Keratinocyte (primary cell): Measurements from ENCODE around the gene RNF169. TPM values are rescaled to one million over a fixed set of nuclear protein-coding genes. Genes with fewer than 3 reads are reported as not detected.

Source experiments
- DNase-seq: peaks from one replicate; pipeline ENCODE4 v3.0.0-alpha.2; 2011; ENCODE audit warnings: low read depth, missing footprints, low spot score
- FAIRE-seq: peaks from 2 replicates; lab custom pipeline; 2011; peaks lifted over from hg19 to GRCh38; lab: Jason Lieb, UNC
- H2AFZ ChIP-seq: 2 replicates; pipeline ENCODE4 v1.6.0; 2012; ENCODE audit warnings: low read length, control low read depth, inconsistent platforms; ENCODE audit not compliant: control insufficient read depth
- H3K27ac ChIP-seq: 2 replicates; pipeline ENCODE4 v1.5.1; 2011; ENCODE audit warnings: low read length; ENCODE audit not compliant: control insufficient read depth, insufficient read depth
- H3K27me3 ChIP-seq: 3 replicates; pipeline ENCODE4 v1.6.0; 2011; ENCODE audit warnings: low read length; ENCODE audit not compliant: control insufficient read depth, insufficient read depth; ENCODE audit errors: extremely low read depth
- H3K36me3 ChIP-seq, 2 experiments: 2 replicates in 1 of 2; 3 replicates in 1 of 2; pipeline ENCODE4 v1.5.1; 2011; ENCODE audit warnings: low read length in 2 of 2, mild to moderate bottlenecking in 1 of 2; ENCODE audit not compliant: control insufficient read depth in 2 of 2, insufficient read depth in 2 of 2; ENCODE audit errors: extremely low read depth in 1 of 2
- H3K4me1 ChIP-seq: 3 replicates; pipeline ENCODE4 v1.5.1; 2011; ENCODE audit warnings: low read length; ENCODE audit not compliant: control insufficient read depth, insufficient read depth; ENCODE audit errors: extremely low read depth
- H3K4me2 ChIP-seq: 3 replicates; pipeline ENCODE4 v1.6.0; 2011; ENCODE audit warnings: low read depth, low read length; ENCODE audit not compliant: control insufficient read depth, insufficient read depth; ENCODE audit errors: extremely low read depth
- H3K4me3 ChIP-seq, 3 experiments: fragments of 200-600 bp in 1 of 3; sonication (generic) in 1 of 3; 2 replicates in 2 of 3; 3 replicates in 1 of 3; pipeline ENCODE4 v1.5.1; 2011 to 2016; ENCODE audit warnings: low read length in 3 of 3, mild to moderate bottlenecking in 3 of 3, control low read depth in 2 of 3, inconsistent platforms in 1 of 3, low read depth in 1 of 3, mixed read lengths in 1 of 3, mixed run types in 1 of 3, moderate library complexity in 1 of 3; ENCODE audit not compliant: control insufficient read depth in 2 of 3, insufficient read depth in 2 of 3; ENCODE audit errors: extremely low read depth in 1 of 3
- H3K79me2 ChIP-seq: 2 replicates; pipeline ENCODE4 v1.6.0; 2012; ENCODE audit warnings: low read length; ENCODE audit not compliant: control insufficient read depth, insufficient read depth
- H3K9ac ChIP-seq: 3 replicates; pipeline ENCODE4 v1.6.0; 2011; ENCODE audit warnings: low read length; ENCODE audit not compliant: control insufficient read depth, insufficient read depth; ENCODE audit errors: extremely low read depth
- H3K9me1 ChIP-seq: 3 replicates; pipeline ENCODE4 v1.6.0; 2011; ENCODE audit warnings: low read length; ENCODE audit not compliant: control insufficient read depth, insufficient read depth; ENCODE audit errors: extremely low read depth
- H3K9me3 ChIP-seq: 2 replicates; pipeline ENCODE4 v1.5.1; 2012; ENCODE audit warnings: low read depth, low read length; ENCODE audit not compliant: control insufficient read depth
- H4K20me1 ChIP-seq: 3 replicates; pipeline ENCODE4 v1.6.0; 2011; ENCODE audit warnings: low read length; ENCODE audit not compliant: control insufficient read depth, insufficient read depth; ENCODE audit errors: extremely low read depth
- EZH2 ChIP-seq: IDR thresholded peaks from one replicate; pipeline ENCODE4 v1.6.1; 2012; ENCODE audit warnings: inconsistent platforms, mild to moderate bottlenecking, low read length, moderate library complexity
- dilution Hi-C: fragments of 300-500 bp; cut with MboI; formaldehyde crosslinking; loops from one replicate; pipeline ENCODE4 v1.7.0; 2020; ENCODE audit warnings: low sequenced_read_pairs; ENCODE audit not compliant: extremely low pct_ligation_motif_present
- polyA plus RNA-seq, 5 experiments: library from polyadenylated mRNA; depleted of rRNA in 3 of 5; stranded (reverse) in 3 of 5; stranded (forward) in 1 of 5; unstranded in 1 of 5; fragments of >200 nt; gene quantifications; 1 replicate in 1 of 5; 2 replicates in 3 of 5; 3 replicates in 1 of 5; pipeline versions ENCODE4 v1.2.1 to v1.2.3, GENCODE V29; 2011 to 2012; ENCODE audit warnings: missing spikeins in 2 of 5, low read depth in 1 of 5, low replicate concordance in 1 of 5
- TF ChIP-seq, protein P1 (sequence below), 3 experiments: IDR thresholded peaks in 1 of 3; conservative IDR thresholded peaks in 1 of 3; optimal IDR thresholded peaks in 1 of 3; 2 replicates in 2 of 3; 3 replicates in 1 of 3; pipeline versions ENCODE3 to v1.5.1; 2011; ENCODE audit warnings: low read length in 3 of 3, mild to moderate bottlenecking in 3 of 3, moderate library complexity in 2 of 3, control low read depth in 1 of 3, inconsistent platforms in 1 of 3; ENCODE audit not compliant: insufficient read depth in 2 of 3; ENCODE audit errors: extremely low read depth in 1 of 3

Gene RNF169
- polyA plus RNA-seq, 1 donor (not counting 4 experiments of a cell fraction or from before 2014, with no cell fraction given), result 8.9 TPM

DNA sequence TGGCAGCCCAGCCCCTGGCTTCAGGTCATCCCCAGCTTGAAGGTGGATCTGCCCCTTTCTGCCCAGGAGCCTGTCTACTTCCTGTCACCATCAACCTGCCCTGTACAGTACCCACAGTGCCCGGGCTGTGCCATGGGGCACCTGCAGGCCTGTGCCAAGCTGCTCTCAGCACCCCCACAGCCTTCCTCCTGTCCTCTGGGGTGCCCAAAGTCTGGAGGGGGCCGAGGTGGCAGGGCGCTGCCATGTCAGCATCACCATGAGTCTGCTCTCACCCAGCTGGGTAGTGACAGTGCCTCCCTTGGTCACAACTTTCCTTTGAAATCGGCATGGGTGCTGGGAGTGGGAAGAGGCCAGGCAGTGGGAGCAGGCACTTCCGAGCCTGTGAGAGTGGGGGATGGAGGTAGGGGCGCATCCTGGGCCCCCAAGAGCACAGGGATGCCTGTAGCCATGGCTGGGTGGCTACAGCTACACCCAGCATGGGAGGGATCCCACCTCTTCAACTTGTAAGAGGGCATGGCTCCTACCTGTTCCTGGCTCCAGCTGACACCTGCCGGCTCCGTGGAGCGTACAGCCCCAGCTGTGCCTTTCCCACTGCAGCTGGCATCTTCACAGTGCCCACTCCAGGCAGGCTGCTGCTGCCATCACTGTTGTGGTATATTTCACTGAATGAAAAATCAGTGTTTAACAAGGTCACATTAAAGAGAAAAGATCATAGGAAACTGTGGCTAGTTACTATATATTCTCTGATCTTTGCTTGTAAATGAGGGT lies 42.9 kb downstream of the RNF169 start:
- dilution Hi-C loops, result no loop called here
- Histone ChIP-seq H3K36me3 (peaks cover 5 to 17% of the 10 kb centered on the region in 2 experiments), H2AFZ (no peak overlapping the region), H3K4me3 (no peak overlapping the region), H3K4me1 (no peaks in the 10 kb centered on the region), H4K20me1 (no peaks in the 10 kb centered on the region), H3K9me3 (no peaks in the 10 kb centered on the region), H3K4me2 (no peak overlapping the region), H3K27ac (no peak overlapping the region), H3K79me2 (peaks cover 10% of the 10 kb centered on the region), H3K9me1 (no peaks in the 10 kb centered on the region), H3K9ac (no peak overlapping the region), H3K27me3 (no peaks in the 10 kb centered on the region)
- FAIRE-seq (no peak), DNase-seq (no peak)
- TF ChIP-seq, protein P1, sequence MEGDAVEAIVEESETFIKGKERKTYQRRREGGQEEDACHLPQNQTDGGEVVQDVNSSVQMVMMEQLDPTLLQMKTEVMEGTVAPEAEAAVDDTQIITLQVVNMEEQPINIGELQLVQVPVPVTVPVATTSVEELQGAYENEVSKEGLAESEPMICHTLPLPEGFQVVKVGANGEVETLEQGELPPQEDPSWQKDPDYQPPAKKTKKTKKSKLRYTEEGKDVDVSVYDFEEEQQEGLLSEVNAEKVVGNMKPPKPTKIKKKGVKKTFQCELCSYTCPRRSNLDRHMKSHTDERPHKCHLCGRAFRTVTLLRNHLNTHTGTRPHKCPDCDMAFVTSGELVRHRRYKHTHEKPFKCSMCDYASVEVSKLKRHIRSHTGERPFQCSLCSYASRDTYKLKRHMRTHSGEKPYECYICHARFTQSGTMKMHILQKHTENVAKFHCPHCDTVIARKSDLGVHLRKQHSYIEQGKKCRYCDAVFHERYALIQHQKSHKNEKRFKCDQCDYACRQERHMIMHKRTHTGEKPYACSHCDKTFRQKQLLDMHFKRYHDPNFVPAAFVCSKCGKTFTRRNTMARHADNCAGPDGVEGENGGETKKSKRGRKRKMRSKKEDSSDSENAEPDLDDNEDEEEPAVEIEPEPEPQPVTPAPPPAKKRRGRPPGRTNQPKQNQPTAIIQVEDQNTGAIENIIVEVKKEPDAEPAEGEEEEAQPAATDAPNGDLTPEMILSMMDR (optimal IDR thresholded peaks at IDR 0.05 in 1 of 3, IDR thresholded peaks at IDR 0.05 in 1 of 3, conservative IDR thresholded peaks at IDR 0.05 in 1 of 3; ENCODE audit: extremely low read depth in 1 of 3, insufficient read depth in 2 of 3, low read length in 3 of 3), result no peak
- TF ChIP-seq EZH2, result no peak

DNA sequence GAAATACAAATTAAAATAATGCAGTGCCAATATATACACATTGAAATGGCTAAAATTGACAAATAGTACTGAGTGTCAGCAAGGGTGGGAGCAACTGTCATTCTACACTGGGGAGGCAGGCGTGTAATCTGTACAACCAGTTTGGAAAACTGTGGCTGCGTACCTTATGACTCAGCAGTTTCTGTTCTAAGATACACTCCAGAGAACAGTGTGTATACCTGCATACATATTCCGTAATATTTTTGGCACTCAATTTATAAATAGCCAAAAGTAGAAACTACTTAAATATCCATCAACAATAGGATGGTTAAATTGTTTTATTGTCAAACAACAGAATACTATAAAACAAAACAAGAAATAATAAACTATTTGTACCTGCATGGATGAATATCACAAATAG lies 57.6 kb downstream of the RNF169 start:
- FAIRE-seq (no peak), DNase-seq (no peak)
- Histone ChIP-seq H3K27me3 (no peaks in the 10 kb centered on the region), H3K9me3 (no peaks in the 10 kb centered on the region), H3K9me1 (peaks cover 2% of the 10 kb centered on the region), H4K20me1 (no peaks in the 10 kb centered on the region), H3K27ac (no peak overlapping the region), H3K4me2 (no peak overlapping the region), H3K79me2 (peaks cover 36% of the 10 kb centered on the region), H3K4me3 (no peak overlapping the region), H3K4me1 (no peaks in the 10 kb centered on the region), H3K36me3 (peaks cover 0 to 3% of the 10 kb centered on the region in 2 experiments), H3K9ac (no peak overlapping the region), H2AFZ (no peak overlapping the region)
- dilution Hi-C loops, result no loop called here
- TF ChIP-seq, protein P1 (optimal IDR thresholded peaks at IDR 0.05 in 1 of 3, IDR thresholded peaks at IDR 0.05 in 1 of 3, conservative IDR thresholded peaks at IDR 0.05 in 1 of 3; ENCODE audit: extremely low read depth in 1 of 3, insufficient read depth in 2 of 3, low read length in 3 of 3), result no peak
- TF ChIP-seq EZH2, result no peak
